HepG2 (cell line): ENCODE data around the gene BATF3. TPM values are rescaled to one million over a fixed set of nuclear protein-coding genes. Genes with fewer than 3 reads are reported as not detected.

Source experiments
- ATAC-seq: fragments of 200-7000 bp; cut with Tn5 transposase; 3 replicates; pipeline ENCODE4 v1.9.1; 2020; ENCODE audit warnings: mild to moderate bottlenecking, moderate library complexity
- BruUV-seq: library from RNA; stranded (reverse); fragments of 400-500 nt; replicated peaks from 2 replicates; lab custom pipeline; 2021; lab: Mats Ljungman, UMichigan
- CTCF ChIA-PET: fragments of 300-600 bp; formaldehyde crosslinking; extraction: SDS; loops from one replicate; lab custom pipeline; 2021; ENCODE audit warnings: low total read pairs, inconsistent platforms, low intra/inter-chr PET ratio; lab: Yijun Ruan, JAX
- POLR2A ChIA-PET: fragments of 350-600 bp; sonication (Branson Sonifier 250); formaldehyde crosslinking; loops from one replicate; lab custom pipeline; 2020; ENCODE audit warnings: antibody characterized with exemption, inconsistent platforms; lab: Yijun Ruan, JAX
- DNase-seq: peaks from one replicate; pipeline ENCODE4 v3.0.0-alpha.2; 2015; ENCODE audit warnings: low spot score
- FAIRE-seq: peaks from 3 replicates; lab custom pipeline; 2011; peaks lifted over from hg19 to GRCh38; lab: Jason Lieb, UNC
- H2AFZ ChIP-seq: one replicate; pipeline ENCODE4 v1.6.1; 2011; ENCODE audit warnings: low read length, inconsistent platforms
- H3K27ac ChIP-seq: fragments of 300-600 bp; 3 replicates; pipeline ENCODE4 v1.8.0; 2011; ENCODE audit warnings: mixed run types, mild to moderate bottlenecking, mixed read lengths, low read length, inconsistent platforms; ENCODE audit not compliant: insufficient read depth; ENCODE audit errors: extremely low read length
- H3K27me3 ChIP-seq, 2 experiments: fragments of 200-600 bp in 1 of 2; 2 replicates in 1 of 2; 3 replicates in 1 of 2; pipeline versions ENCODE4 v1.6.0 to v1.8.0; 2011; ENCODE audit warnings: low read length in 2 of 2, mild to moderate bottlenecking in 2 of 2, moderate library complexity in 2 of 2, inconsistent platforms in 1 of 2; ENCODE audit not compliant: insufficient read depth in 2 of 2, control insufficient read depth in 1 of 2
- H3K36me3 ChIP-seq, 2 experiments: fragments of 200-600 bp in 1 of 2; replicated peaks in 1 of 2; 2 replicates in 1 of 2; 3 replicates in 1 of 2; pipeline versions ENCODE4 v1.5.1 to v1.8.0; 2011; ENCODE audit warnings: low read length in 2 of 2, inconsistent platforms in 1 of 2; ENCODE audit not compliant: insufficient read depth in 2 of 2, control insufficient read depth in 1 of 2
- H3K4me1 ChIP-seq: 2 replicates; pipeline ENCODE4 v1.5.1; 2012; ENCODE audit warnings: low read length, inconsistent platforms; ENCODE audit not compliant: insufficient read depth
- H3K4me2 ChIP-seq: 2 replicates; pipeline ENCODE4 v1.6.0; 2011; ENCODE audit warnings: low read depth, low read length, inconsistent platforms
- H3K4me3 ChIP-seq, 3 experiments: fragments of 200-600 bp in 1 of 3; sonication (generic), shearing (Covaris generic) in 1 of 3; replicated peaks in 1 of 3; 2 replicates each; pipeline ENCODE4 v1.5.1; 2011 to 2016; ENCODE audit warnings: low read length in 3 of 3, inconsistent platforms in 2 of 3, low read depth in 2 of 3, mild to moderate bottlenecking in 2 of 3, control low read depth in 1 of 3, mixed read lengths in 1 of 3; ENCODE audit not compliant: insufficient read depth in 1 of 3
- H3K79me2 ChIP-seq: one replicate; pipeline ENCODE4 v1.6.1; 2011; ENCODE audit warnings: low read length, inconsistent platforms; ENCODE audit not compliant: insufficient read depth
- H3K9ac ChIP-seq: 2 replicates; pipeline ENCODE4 v1.6.0; 2011; ENCODE audit warnings: mild to moderate bottlenecking, low read depth, low read length, inconsistent platforms; ENCODE audit not compliant: insufficient read depth
- H3K9me3 ChIP-seq: 2 replicates; pipeline ENCODE4 v1.5.1; 2012; ENCODE audit warnings: mild to moderate bottlenecking, low read length
- H4K20me1 ChIP-seq: 2 replicates; pipeline ENCODE4 v1.6.0; 2011; ENCODE audit warnings: inconsistent platforms, mild to moderate bottlenecking, low read length, moderate library complexity; ENCODE audit not compliant: insufficient read depth
- ATRX ChIP-seq: sonication (generic); formaldehyde crosslinking; IDR thresholded peaks from 2 replicates; pipeline ENCODE4 v1.4.0; 2020; ENCODE audit warnings: missing genetic modification reagents, borderline replicate concordance
- ELF3 ChIP-seq: IDR thresholded peaks from 2 replicates; pipeline ENCODE4 v1.6.1; 2016; ENCODE audit warnings: missing genetic modification reagents, missing compliant biosample characterization
- NBN ChIP-seq: fragments of 450-650 bp; conservative IDR thresholded peaks from 2 replicates; pipeline ENCODE4 v1.6.1; 2017
- SMC3 ChIP-seq: IDR thresholded peaks from 2 replicates; pipeline ENCODE4 v1.6.1; 2011; ENCODE audit warnings: low read length, improper control_type of control experiment
- STAG1 ChIP-seq: sonication (generic); formaldehyde crosslinking; IDR thresholded peaks from 2 replicates; pipeline ENCODE4 v1.4.0; 2020; ENCODE audit warnings: missing genetic modification reagents
- THRA ChIP-seq: sonication (generic); formaldehyde crosslinking; IDR thresholded peaks from 2 replicates; pipeline ENCODE4 v1.4.0; 2020; ENCODE audit warnings: missing genetic modification reagents, borderline replicate concordance
- ZKSCAN1 ChIP-seq: fragments of 150-350 bp; IDR thresholded peaks from 2 replicates; pipeline ENCODE4 v1.6.1; 2014; ENCODE audit warnings: low read length
- ZNF234 ChIP-seq: sonication (generic); formaldehyde crosslinking; conservative IDR thresholded peaks from 2 replicates; pipeline ENCODE4 v1.5.1; 2020; ENCODE audit warnings: mild to moderate bottlenecking, missing genetic modification reagents
- ZNF260 ChIP-seq: sonication (generic); formaldehyde crosslinking; IDR thresholded peaks from 2 replicates; pipeline ENCODE4 v1.4.0; 2020; ENCODE audit warnings: missing genetic modification reagents, low read depth, mild to moderate bottlenecking, borderline replicate concordance
- ZNF280D ChIP-seq: sonication (generic); formaldehyde crosslinking; IDR thresholded peaks from 2 replicates; pipeline ENCODE4 v1.5.1; 2020; ENCODE audit warnings: mild to moderate bottlenecking, missing genetic modification reagents
- ZNF496 ChIP-seq: sonication (generic); formaldehyde crosslinking; IDR thresholded peaks from 2 replicates; pipeline ENCODE4 v1.8.1; 2023; ENCODE audit warnings: mild to moderate bottlenecking, moderate library complexity, missing genetic modification reagents; ENCODE audit not compliant: insufficient replicate concordance
- ZNF510 ChIP-seq: sonication (generic); formaldehyde crosslinking; IDR thresholded peaks from 2 replicates; pipeline ENCODE4 v1.4.0; 2020; ENCODE audit warnings: low read depth, mild to moderate bottlenecking, missing genetic modification reagents
- ZNF879 ChIP-seq: sonication (generic); formaldehyde crosslinking; IDR thresholded peaks from 2 replicates; pipeline ENCODE4 v1.8.1; 2023; ENCODE audit warnings: missing genetic modification reagents
- WGBS: methylation state at CpG from one replicate; pipeline ENCODE4 v1.1.6; 2017; ENCODE audit warnings: low lambda C conversion rate; 5-methylcytosine and 5-hydroxymethylcytosine counted together
- in situ Hi-C: cut with HindIII; loops from 2 replicates; pipeline ENCODE4 v1.10.0; 2017; ENCODE audit warnings: low pct_unique_long_range_greater_than_20kb; ENCODE audit not compliant: extremely low pct_ligation_motif_present
- intact Hi-C: fragments of 100-400 bp; cut with micrococcal nuclease; formaldehyde crosslinking; loops from one replicate; pipeline ENCODE4 v1.10.0; 2022; ENCODE audit not compliant: unreplicated experiment
- polyA plus RNA-seq, 8 experiments: library from polyadenylated mRNA; depleted of rRNA in 3 of 8; stranded (reverse) in 7 of 8; unstranded in 1 of 8; fragments of >200 nt; fragmentation: Illumina TruSeq in 4 of 8; extraction: Trizol in 4 of 8; gene quantifications; 2 replicates each; pipeline versions ENCODE4 v1.2.1 to v1.2.3, GENCODE V29; 2011 to 2016; ENCODE audit warnings: low read depth in 4 of 8, missing spikeins in 1 of 8, mixed read lengths in 1 of 8; ENCODE audit not compliant: insufficient read depth in 1 of 8
- total RNA-seq, 5 experiments: library from RNA; depleted of rRNA; stranded (reverse); fragments of >200 nt; fragmentation: Illumina TruSeq; extraction: Trizol; gene quantifications; 2 replicates each; pipeline ENCODE4 v1.2.3, GENCODE V29; 2016; ENCODE audit warnings: low read depth in 1 of 5
- TF ChIP-seq, protein P1 (sequence below): sonication (generic); formaldehyde crosslinking; IDR thresholded peaks from 2 replicates; pipeline ENCODE4 v1.5.0; 2020; ENCODE audit warnings: missing genetic modification reagents

The BATF3 gene
- total and polyA plus RNA-seq, 2 of the 13 experiments (the other 11 are each of a cell fraction or from before 2014, with no cell fraction given): 0.13 TPM; not detected in 1

DNA sequence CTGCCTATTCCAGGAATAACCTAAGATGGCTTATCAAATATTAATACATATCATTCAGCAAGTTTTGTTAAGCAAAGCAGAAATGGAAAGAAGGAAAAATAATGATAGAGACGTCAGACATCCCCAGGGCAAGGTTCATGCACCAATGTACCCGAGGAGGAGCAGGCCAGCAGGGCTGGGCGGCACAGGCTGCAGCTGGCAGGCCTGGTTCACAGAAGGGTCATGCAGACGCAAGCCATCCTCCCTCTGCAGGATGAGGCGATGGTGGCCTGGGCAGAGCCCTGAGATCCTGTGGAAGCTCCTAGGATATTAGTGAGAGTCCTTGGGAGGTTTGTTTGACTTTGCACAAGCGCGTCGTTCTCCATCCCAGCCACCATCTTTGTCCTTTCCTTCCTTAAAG is 30.0 kb downstream of the BATF3 start:
- DNase-seq: no peak
- no peak overlapping the region for H3K9ac ChIP-seq
- in situ Hi-C loops: loop anchor here (5.0 kb wide), 1 partner anchor 113 kb away; no protein-coding TSS in a partner anchor
- 48% methylated on average over 7 of the region's 8 CpGs for WGBS
- H3K9me3 ChIP-seq: no peaks in the 10 kb centered on the region
- ATAC-seq: no peak
- intact Hi-C loops: loop anchor here (5.0 kb wide), 1 partner anchor 328 kb away; no protein-coding TSS in a partner anchor
- no TSS peak for BruUV-seq
- H4K20me1 ChIP-seq: no peaks in the 10 kb centered on the region
- peaks cover 3 to 32% of the 10 kb centered on the region in 2 experiments; a peak in 4 of 5 replicates for H3K27me3 ChIP-seq
- ChIA-PET POLR2A (no interaction called here), CTCF (no interaction called here)
- FAIRE-seq: no peak
- H3K27ac ChIP-seq: no peak overlapping the region
- no peaks in the 10 kb centered on the region for H3K79me2 ChIP-seq
- TF ChIP-seq ZNF510 (CRISPR knock-in tag) (no peak), NBN (no peak)
- H3K36me3 ChIP-seq: no peaks in the 10 kb centered on the region
- no peak overlapping the region for H2AFZ ChIP-seq
- no peak overlapping the region for H3K4me3 ChIP-seq
- no peak overlapping the region for H3K4me2 ChIP-seq
- peaks cover 34% of the 10 kb centered on the region for H3K4me1 ChIP-seq

- Histone ChIP-seq H3K27me3 (peaks cover 3 to 32% of the 10 kb centered on the region in 2 experiments; a peak in 4 of 5 replicates), H3K4me2 (no peak overlapping the region), H3K9ac (no peak overlapping the region), H3K4me1 (peaks cover 34% of the 10 kb centered on the region), H3K36me3 (no peaks in the 10 kb centered on the region), H3K27ac (no peak overlapping the region), H2AFZ (no peak overlapping the region), H3K9me3 (no peaks in the 10 kb centered on the region), H3K79me2 (no peaks in the 10 kb centered on the region), H3K4me3 (no peak overlapping the region), H4K20me1 (no peaks in the 10 kb centered on the region)
- ATAC-seq: no peak
- BruUV-seq: no TSS peak
- POLR2A ChIA-PET: no interaction called here
- CTCF ChIA-PET: no interaction called here
- no peak for FAIRE-seq
- intact Hi-C loops: loop anchor here (5.0 kb wide), 1 partner anchor 328 kb away; no protein-coding TSS in a partner anchor
- DNase-seq: peak; percentile 43
- in situ Hi-C loops: loop anchor here (5.0 kb wide), 1 partner anchor 113 kb away; no protein-coding TSS in a partner anchor
- WGBS: 3% methylated on average over 2 of the region's 2 CpGs
- TF ChIP-seq ZNF280D (CRISPR knock-in tag) (no peak), ELF3 (0 out of 2 replicates have a peak, but pooled peaks have one; percentile 20), ZNF260 (CRISPR knock-in tag) (no peak), SMC3 (peak; percentile 21; the same call in 1 of the 2 replicates), ZNF879 (CRISPR knock-in tag) (no peak), ZKSCAN1 (no peak), ZNF234 (CRISPR knock-in tag) (no peak), ZNF496 (CRISPR knock-in tag) (no peak), STAG1 (CRISPR knock-in tag) (peak; percentile 33; the same call in 1 of the 2 replicates), THRA (CRISPR knock-in tag) (no peak), ATRX (no peak)
- TF ChIP-seq, protein P1, sequence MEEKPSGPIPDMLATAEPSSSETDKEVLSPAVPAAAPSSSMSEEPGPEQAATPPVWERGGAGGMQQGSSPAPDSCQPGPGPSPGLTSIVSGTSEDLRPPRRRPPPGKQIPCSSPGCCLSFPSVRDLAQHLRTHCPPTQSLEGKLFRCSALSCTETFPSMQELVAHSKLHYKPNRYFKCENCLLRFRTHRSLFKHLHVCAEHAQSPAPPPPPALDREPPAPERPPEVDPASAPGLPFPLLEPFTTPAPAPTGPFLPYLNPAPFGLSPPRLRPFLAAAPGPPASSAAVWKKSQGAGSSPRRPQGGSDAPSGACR (CRISPR knock-in tag): no peak
These were observed 30.5 kb downstream of the BATF3 start for GRCh38 chr1:212669102-212669501.
